Neural cell (in vitro differentiated cells): ENCODE data around the gene TIAM1. TPM values are rescaled to one million over a fixed set of nuclear protein-coding genes. Genes with fewer than 3 reads are reported as not detected.

Experiments
- H2AFZ ChIP-seq: fragments of 200-600, 300-800 bp; sonication (generic), shearing (Covaris generic); 2 replicates; pipeline ENCODE4 v1.6.0; 2014; ENCODE audit warnings: low read depth, mild to moderate bottlenecking, antibody characterized with exemption, low read length, moderate library complexity
- H3F3A ChIP-seq: fragments of 200-600 bp; shearing (Covaris generic); 2 replicates; pipeline ENCODE4 v1.6.1; 2016; ENCODE audit warnings: mild to moderate bottlenecking, moderate library complexity, mixed read lengths, antibody characterized with exemption, low read length; ENCODE audit not compliant: insufficient read depth, poor library complexity, severe bottlenecking
- H3K27ac ChIP-seq: fragments of 200-600, 300-800 bp; sonication (generic), shearing (Covaris generic); 2 replicates; pipeline ENCODE4 v1.5.1; 2014; ENCODE audit warnings: mild to moderate bottlenecking, low read length, moderate library complexity
- H3K27me3 ChIP-seq: fragments of 300-800, 200-600 bp; sonication (generic), shearing (Covaris generic); 2 replicates; pipeline ENCODE4 v1.6.0; 2014; ENCODE audit warnings: mild to moderate bottlenecking, low read depth, low read length, moderate library complexity; ENCODE audit not compliant: insufficient read depth
- H3K36me3 ChIP-seq: fragments of 300-800, 200-600 bp; sonication (generic), shearing (Covaris generic); 2 replicates; pipeline ENCODE4 v1.5.1; 2014; ENCODE audit warnings: mild to moderate bottlenecking, antibody characterized with exemption, low read length, moderate library complexity; ENCODE audit not compliant: insufficient read depth
- H3K4me2 ChIP-seq: fragments of 300-800, 200-600 bp; sonication (generic), shearing (Covaris generic); 2 replicates; pipeline ENCODE4 v1.6.0; 2014; ENCODE audit warnings: mild to moderate bottlenecking, low read length
- H3K4me3 ChIP-seq: fragments of 300-800, 200-600 bp; sonication (generic), shearing (Covaris generic); 2 replicates; pipeline ENCODE4 v1.5.1; 2014; ENCODE audit warnings: mild to moderate bottlenecking, low read length, moderate library complexity
- H3K79me2 ChIP-seq: fragments of 200-600 bp; shearing (Covaris generic); replicated peaks from 2 replicates; pipeline ENCODE4 v1.6.0; 2014; ENCODE audit warnings: mild to moderate bottlenecking, low read length, moderate library complexity; ENCODE audit not compliant: insufficient read depth
- H3K9ac ChIP-seq: fragments of 300-800, 200-600 bp; sonication (generic), shearing (Covaris generic); 2 replicates; pipeline ENCODE4 v1.6.1; 2016; ENCODE audit warnings: mild to moderate bottlenecking, low read length, mixed read lengths
- H3K9me2 ChIP-seq: fragments of 200-600 bp; shearing (Covaris generic); 2 replicates; pipeline ENCODE4 v1.6.1; 2016; ENCODE audit warnings: mild to moderate bottlenecking, low read length, mixed read lengths; ENCODE audit not compliant: insufficient read depth
- H3K9me3 ChIP-seq: fragments of 200-600, 300-800 bp; sonication (generic), shearing (Covaris generic); 2 replicates; pipeline ENCODE4 v1.6.1; 2016; ENCODE audit warnings: mild to moderate bottlenecking, mixed run types, low read length, moderate library complexity, mixed read lengths
- H4K20me1 ChIP-seq: fragments of 200-600 bp; shearing (Covaris generic); 2 replicates; pipeline ENCODE4 v1.6.1; 2016; ENCODE audit warnings: mild to moderate bottlenecking, mixed run types; ENCODE audit not compliant: insufficient read depth
- CTCF ChIP-seq: fragments of 450-650 bp; IDR thresholded peaks from 2 replicates; pipeline ENCODE4 v1.5.1; 2014; ENCODE audit warnings: antibody characterized with exemption, mild to moderate bottlenecking, moderate library complexity; ENCODE audit not compliant: poor library complexity, severe bottlenecking
- EP300 ChIP-seq: fragments of 450-650 bp; conservative IDR thresholded peaks from 2 replicates; pipeline ENCODE4 v1.6.1; 2014; ENCODE audit warnings: antibody characterized with exemption, mild to moderate bottlenecking, moderate library complexity; ENCODE audit not compliant: poor library complexity, severe bottlenecking
- EZH2 ChIP-seq: fragments of 200-600, 300-800 bp; shearing (Covaris generic), sonication (generic); IDR thresholded peaks from 2 replicates; pipeline ENCODE4 v1.6.1; 2014; ENCODE audit warnings: antibody characterized with exemption, low read length, borderline replicate concordance, mild to moderate bottlenecking; ENCODE audit not compliant: insufficient read depth, poor library complexity, severe bottlenecking
- MXI1 ChIP-seq: fragments of 450-650 bp; conservative IDR thresholded peaks from 2 replicates; pipeline ENCODE4 v1.6.1; 2014; ENCODE audit warnings: antibody characterized with exemption, mild to moderate bottlenecking; ENCODE audit not compliant: poor library complexity, severe bottlenecking
- POLR2AphosphoS5 ChIP-seq: IDR thresholded peaks from 2 replicates; pipeline ENCODE4 v1.6.1; 2012
- RAD21 ChIP-seq: fragments of 450-650 bp; conservative IDR thresholded peaks from 2 replicates; pipeline ENCODE4 v1.6.1; 2014; ENCODE audit warnings: antibody characterized with exemption, mild to moderate bottlenecking, moderate library complexity
- REST ChIP-seq: IDR thresholded peaks from 2 replicates; pipeline ENCODE4 v1.6.1; 2012; ENCODE audit warnings: borderline replicate concordance
- SMC3 ChIP-seq: fragments of 450-650 bp; conservative IDR thresholded peaks from 2 replicates; pipeline ENCODE4 v1.6.1; 2014; ENCODE audit warnings: antibody characterized with exemption, mild to moderate bottlenecking, moderate library complexity; ENCODE audit not compliant: poor library complexity
- TAF1 ChIP-seq: IDR thresholded peaks from 2 replicates; pipeline ENCODE4 v1.6.1; 2012; ENCODE audit warnings: low read depth
- polyA plus RNA-seq: library from polyadenylated mRNA; depleted of rRNA; stranded (reverse); fragments of >200 nt; gene quantifications from 2 replicates; pipeline ENCODE4 v1.2.3, GENCODE V29; 2014

The TIAM1 gene
- polyA plus RNA-seq, 1 donor from 2014 or later = 13.2 TPM

GRCh38 chr21:31115249-31115648 is 228.8 kb downstream of the TIAM1 start:
- Histone ChIP-seq H3K79me2 (no peaks in the 10 kb centered on the region), H3K36me3 (no peaks in the 10 kb centered on the region), H3K4me3 (no peak overlapping the region), H4K20me1 (no peaks in the 10 kb centered on the region), H3K27me3 (no peaks in the 10 kb centered on the region), H3K9me3 (no peaks in the 10 kb centered on the region), H3K9me2 (no peaks in the 10 kb centered on the region), H3F3A (no peaks in the 10 kb centered on the region), H3K27ac (no peak overlapping the region), H3K4me2 (no peak overlapping the region), H3K9ac (no peak overlapping the region), H2AFZ (no peak overlapping the region)
- peak; percentile 36 for TF ChIP-seq POLR2AphosphoS5
- no peak for TF ChIP-seq TAF1
- TF ChIP-seq EP300 = peak; percentile 56

- Histone ChIP-seq H4K20me1 (no peaks in the 10 kb centered on the region), H3K36me3 (no peaks in the 10 kb centered on the region), H3K27me3 (no peaks in the 10 kb centered on the region), H2AFZ (no peak overlapping the region), H3F3A (no peaks in the 10 kb centered on the region), H3K4me2 (no peak overlapping the region), H3K9ac (no peak overlapping the region), H3K79me2 (no peaks in the 10 kb centered on the region), H3K9me2 (no peaks in the 10 kb centered on the region), H3K9me3 (no peaks in the 10 kb centered on the region), H3K27ac (no peak overlapping the region), H3K4me3 (no peak overlapping the region)
- TF ChIP-seq EP300 = no peak
- TF ChIP-seq REST = no peak
- no peak for TF ChIP-seq RAD21
- no peak for TF ChIP-seq CTCF
- no peak for TF ChIP-seq TAF1
- TF ChIP-seq EZH2 = no peak
- no peak for TF ChIP-seq POLR2AphosphoS5
- no peak for TF ChIP-seq MXI1
- no peak for TF ChIP-seq SMC3
Measured at GRCh38 chr21:31111093-31111492, 233.0 kb downstream of the TIAM1 start.

- Histone ChIP-seq H4K20me1 (no peaks in the 10 kb centered on the region), H3K36me3 (no peaks in the 10 kb centered on the region), H3K27ac (no peak overlapping the region), H3K9me3 (no peaks in the 10 kb centered on the region), H3K9ac (no peak overlapping the region), H3F3A (no peaks in the 10 kb centered on the region), H3K4me2 (no peak overlapping the region), H2AFZ (no peak overlapping the region), H3K79me2 (no peaks in the 10 kb centered on the region), H3K9me2 (no peaks in the 10 kb centered on the region), H3K4me3 (no peak overlapping the region), H3K27me3 (no peaks in the 10 kb centered on the region)
- TF ChIP-seq EZH2 (no peak), MXI1 (no peak), POLR2AphosphoS5 (no peak), RAD21 (no peak), SMC3 (no peak), REST (no peak), TAF1 (no peak), CTCF (no peak), EP300 (no peak)
Measured at GRCh38 chr21:31110430-31110829, 233.6 kb downstream of the TIAM1 start.
